Stomach (tissue), 9 donors: ENCODE measurements around the gene TFAP2B. TPM values are rescaled to one million over a fixed set of nuclear protein-coding genes. Genes with fewer than 3 reads are reported as not detected.

Source experiments
- DNase-seq, 2 donors: peaks; one replicate each; pipeline versions ENCODE4 v3.0.0 to v3.0.0-alpha.2; 2013 to 2019
- H3K27ac ChIP-seq, 5 donors: fragments of 200-600 bp in 4 of 5; sonication (generic) in 4 of 5; one replicate each; pipeline ENCODE4 v1.5.1; 2013 to 2019; ENCODE audit warnings: mild to moderate bottlenecking in 1 of 5, moderate library complexity in 1 of 5
- H3K27me3 ChIP-seq, 3 donors: fragments of 200-600 bp; sonication (generic); one replicate each; pipeline ENCODE4 v1.5.1; 2017 to 2019; ENCODE audit warnings: mixed run types in 1 of 3
- H3K36me3 ChIP-seq, 4 donors: fragments of 200-600 bp; sonication (generic); 1 replicate in 3 of 4; 2 replicates in 1 of 4; pipeline ENCODE4 v1.5.1; 2016 to 2019
- H3K4me1 ChIP-seq, 4 donors: fragments of 200-600 bp; sonication (generic); one replicate each; pipeline ENCODE4 v1.5.1; 2016 to 2019
- H3K4me3 ChIP-seq, 4 donors: fragments of 200-600 bp; sonication (generic) in 3 of 4; one replicate each; pipeline ENCODE4 v1.5.1; 2016 to 2019; ENCODE audit warnings: mild to moderate bottlenecking in 1 of 4
- H3K9me3 ChIP-seq, 4 donors: fragments of 200-600 bp; sonication (generic); one replicate each; pipeline ENCODE4 v1.5.1; 2016 to 2019
- CTCF ChIP-seq, 7 experiments: fragments of 450-650 bp in 4 of 7; fragments of 200-600 bp in 3 of 7; sonication (generic) in 3 of 7; IDR thresholded peaks; one replicate each; pipeline ENCODE4 v1.5.1; 2016 to 2019; ENCODE audit warnings: antibody characterized with exemption in 7 of 7, control low read depth in 2 of 7, mild to moderate bottlenecking in 1 of 7
- EP300 ChIP-seq: sonication (generic); formaldehyde crosslinking; IDR thresholded peaks from one replicate; pipeline ENCODE4 v1.6.1; 2017; ENCODE audit warnings: antibody characterized with exemption
- POLR2A ChIP-seq, 4 donors: fragments of 450-650 bp; IDR thresholded peaks; one replicate each; pipeline ENCODE4 v1.6.1; 2016; ENCODE audit warnings: antibody characterized with exemption in 4 of 4, control low read depth in 2 of 4, mild to moderate bottlenecking in 1 of 4, moderate library complexity in 1 of 4
- POLR2AphosphoS5 ChIP-seq, 3 donors: sonication (generic); formaldehyde crosslinking; IDR thresholded peaks; one replicate each; pipeline ENCODE4 v1.6.1; 2016; ENCODE audit warnings: antibody characterized with exemption in 3 of 3
- WGBS, 5 donors: extraction: QIAGEN DNeasy Blood & Tissue Kit in 3 of 5; methylation state at CpG; one replicate each; pipeline versions ENCODE4 v1.1.5 to v1.1.7; 2013 to 2018; 5-methylcytosine and 5-hydroxymethylcytosine counted together
- intact Hi-C: fragments of 100-400 bp; cut with DNase I; formaldehyde crosslinking; loops from one replicate; pipeline ENCODE4 v1.15.1; 2023; ENCODE audit warnings: low total_unique reads
- polyA plus RNA-seq, 3 donors: library from polyadenylated mRNA; stranded (reverse); fragments of 200-250 nt; gene quantifications; one replicate each; pipeline ENCODE4 v1.2.3, GENCODE V29; 2013
- total RNA-seq, 5 donors: library from RNA; depleted of rRNA; stranded (reverse); fragments of >200 nt; gene quantifications; one replicate each; pipeline versions ENCODE4 v1.1.0 to v1.2.3, GENCODE V29; 2014 to 2016
- donor health status: healthy with polysubstance abuse.
- donor health status: Bipolar disorder and iron deficiency.
- donor health status: healthy.

Gene TFAP2B
- total and polyA plus RNA-seq, 8 donors = under 0.01 to 1.9 TPM; not detected in 6

- intact Hi-C loops = no loop called here
- WGBS, 5 donors = 17 to 34% (median 27%) methylated on average over 1 of the region's 1 CpG
- peaks cover 0 to 2% (median 0%) of the 10 kb centered on the region in 3 donors for H3K27me3 ChIP-seq
- DNase-seq = no peak
- H3K9me3 ChIP-seq = no peaks in the 10 kb centered on the region
- H3K4me1 ChIP-seq = no peaks in the 10 kb centered on the region
- TF ChIP-seq EP300 (no peak), POLR2AphosphoS5 (IDR thresholded peaks at IDR 0.05) (no peak), POLR2A (IDR thresholded peaks at IDR 0.05) (no peak), CTCF (IDR thresholded peaks at IDR 0.05) (no peak)
- H3K36me3 ChIP-seq = no peaks in the 10 kb centered on the region
- no peak overlapping the region for H3K4me3 ChIP-seq
- no peak overlapping the region for H3K27ac ChIP-seq
Observed at GRCh38 chr6:50864601-50865000, 45.9 kb downstream of the TFAP2B start.

GRCh38 chr6:50868466-50868865, 49.8 kb downstream of the TFAP2B start:
- TF ChIP-seq EP300 (no peak), CTCF (IDR thresholded peaks at IDR 0.05) (no peak), POLR2AphosphoS5 (IDR thresholded peaks at IDR 0.05) (no peak), POLR2A (IDR thresholded peaks at IDR 0.05) (no peak)
- DNase-seq = no peak
- H3K27me3 ChIP-seq = no peaks in the 10 kb centered on the region
- no peak overlapping the region for H3K27ac ChIP-seq
- intact Hi-C loops = no loop called here
- H3K4me3 ChIP-seq = no peak overlapping the region
- no peaks in the 10 kb centered on the region for H3K9me3 ChIP-seq
- 90 to 100% (median 93%) methylated on average over 1 of the region's 1 CpG for WGBS, 5 donors
- H3K36me3 ChIP-seq = no peaks in the 10 kb centered on the region
- no peaks in the 10 kb centered on the region for H3K4me1 ChIP-seq

GRCh38 chr6:50873167-50873566, 54.5 kb downstream of the TFAP2B start:
- H3K9me3 ChIP-seq = no peaks in the 10 kb centered on the region

GRCh38 chr6:50884364-50884763, 65.7 kb downstream of the TFAP2B start:
- no peaks in the 10 kb centered on the region for H3K36me3 ChIP-seq
- H3K4me1 ChIP-seq = no peaks in the 10 kb centered on the region
- WGBS, 5 donors = 56 to 74% (median 65%) methylated on average over 3 of the region's 3 CpGs

More at GRCh38 chr6:50873167-50873566, 54.5 kb downstream of the TFAP2B start:
- Histone ChIP-seq H3K4me1 (no peaks in the 10 kb centered on the region), H3K27me3 (no peaks in the 10 kb centered on the region), H3K27ac (no peak overlapping the region), H3K4me3 (no peak overlapping the region), H3K36me3 (no peaks in the 10 kb centered on the region)
- TF ChIP-seq POLR2A (IDR thresholded peaks at IDR 0.05) (no peak), POLR2AphosphoS5 (IDR thresholded peaks at IDR 0.05) (no peak), CTCF (IDR thresholded peaks at IDR 0.05) (no peak), EP300 (no peak)
- WGBS, 5 donors = 55 to 80% (median 67%) methylated on average over 1 of the region's 1 CpG
- DNase-seq = no peak
- intact Hi-C loops = no loop called here

GRCh38 chr6:50887112-50887511, 68.4 kb downstream of the TFAP2B start:
- no peak for TF ChIP-seq POLR2A (IDR thresholded peaks at IDR 0.05)
- TF ChIP-seq CTCF (IDR thresholded peaks at IDR 0.05) = no peak
- TF ChIP-seq EP300 = no peak
- TF ChIP-seq POLR2AphosphoS5 (IDR thresholded peaks at IDR 0.05) = no peak
- Histone ChIP-seq H3K4me1 (no peaks in the 10 kb centered on the region), H3K27me3 (no peaks in the 10 kb centered on the region), H3K27ac (no peak overlapping the region), H3K9me3 (no peaks in the 10 kb centered on the region), H3K36me3 (no peaks in the 10 kb centered on the region), H3K4me3 (no peak overlapping the region)
- intact Hi-C loops = no loop called here
- WGBS, 5 donors = 79 to 92% (median 83%) methylated on average over 1 of the region's 1 CpG
- no peak for DNase-seq

More at GRCh38 chr6:50884364-50884763, 65.7 kb downstream of the TFAP2B start:
- H3K9me3 ChIP-seq = no peaks in the 10 kb centered on the region
- intact Hi-C loops = no loop called here
- no peak overlapping the region for H3K4me3 ChIP-seq
- no peak for TF ChIP-seq EP300
- H3K27ac ChIP-seq = no peak overlapping the region
- no peak for DNase-seq
- no peaks in the 10 kb centered on the region for H3K27me3 ChIP-seq
